ENCODE data around the gene RALGAPA2. TPM values are rescaled to one million over a fixed set of nuclear protein-coding genes. Genes with fewer than 3 reads are reported as not detected.

RALGAPA2 gene
- total RNA-seq, 4 donors from 2014 or later = 20.5 to 42.9 (median 29.6) TPM

DNA sequence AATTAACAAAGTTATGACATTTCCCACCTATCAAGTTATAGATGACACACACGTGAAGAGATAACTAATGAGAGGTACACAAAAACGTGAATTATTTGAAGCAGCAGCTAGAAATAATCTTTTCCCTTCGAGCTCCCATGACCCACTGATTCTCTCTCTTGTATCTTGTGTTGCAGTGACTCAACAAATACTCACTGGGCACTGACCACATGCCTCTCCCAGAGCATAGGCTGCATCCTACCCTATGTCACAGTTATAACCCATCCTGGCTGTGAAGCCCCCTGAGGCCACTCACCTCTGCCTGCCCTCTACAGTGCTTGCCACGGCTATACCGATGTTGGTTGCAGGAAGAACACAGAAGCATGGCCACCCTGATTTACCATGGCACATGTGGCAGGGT lies 252.7 kb downstream of the RALGAPA2 start:
- Histone ChIP-seq H3K9me3 (no peaks in the 10 kb centered on the region), H3K27me3 (no peaks in the 10 kb centered on the region), H3K4me3 (no peak overlapping the region), H3K27ac (no peak overlapping the region), H3K36me3 (peaks cover 0 to 31% (median 4%) of the 10 kb centered on the region in 3 donors), H3K4me1 (peaks cover 0 to 8% (median 3%) of the 10 kb centered on the region in 4 donors)
- no peak for DNase-seq (ENCODE audit: low spot score in 2 of 2)
- no peak for TF ChIP-seq POLR2A (IDR thresholded peaks at IDR 0.05)
- TF ChIP-seq EP300 (IDR thresholded peaks at IDR 0.05) = no peak
- 87 to 90% methylated on average over 5 of the region's 5 CpGs for WGBS, 2 donors

DNA sequence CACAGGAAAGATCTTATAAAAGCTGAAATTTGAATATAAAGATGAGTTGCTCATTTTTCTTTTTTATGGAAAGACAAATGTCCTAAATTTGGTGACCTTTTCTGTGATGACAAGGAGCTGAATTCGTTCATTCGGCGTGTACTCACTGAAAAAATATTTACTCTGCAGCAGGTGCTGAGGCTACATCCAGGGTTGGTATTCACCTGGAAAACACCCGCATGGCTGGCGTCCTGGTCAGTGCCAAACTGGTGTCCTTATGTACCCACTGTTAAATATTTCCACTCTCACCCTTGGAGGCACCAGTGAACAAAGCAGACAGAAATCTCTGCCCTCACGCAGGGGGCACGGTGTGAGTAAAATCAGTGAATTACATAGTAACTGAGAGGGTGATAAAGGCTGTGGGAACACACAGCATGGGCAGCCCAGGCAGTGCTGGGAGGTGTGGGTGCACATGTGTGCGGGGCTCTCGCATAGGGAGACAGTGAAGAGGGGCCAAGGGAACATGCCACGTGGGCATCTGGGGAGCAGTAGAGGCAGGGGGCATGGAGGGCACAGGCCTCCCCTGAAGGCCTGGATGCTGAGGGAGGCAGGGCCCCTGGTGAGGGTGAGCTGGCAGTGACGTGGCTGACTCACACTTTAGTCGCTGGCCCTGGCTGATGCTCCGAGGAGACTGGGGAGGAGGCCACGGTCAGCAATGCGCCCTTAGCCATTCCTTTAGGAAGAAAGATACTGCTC lies 254.9 kb downstream of the RALGAPA2 start:
- WGBS, 2 donors = 77 to 81% methylated on average over 15 of the region's 15 CpGs
- DNase-seq (ENCODE audit: low spot score in 2 of 2) = no peak
- Histone ChIP-seq H3K4me1 (peaks cover 0 to 12% (median 6%) of the 10 kb centered on the region in 4 donors), H3K27me3 (no peaks in the 10 kb centered on the region), H3K27ac (no peak overlapping the region), H3K36me3 (peaks cover 0 to 37% (median 4%) of the 10 kb centered on the region in 3 donors), H3K9me3 (no peaks in the 10 kb centered on the region), H3K4me3 (no peak overlapping the region)
- TF ChIP-seq, protein P1, sequence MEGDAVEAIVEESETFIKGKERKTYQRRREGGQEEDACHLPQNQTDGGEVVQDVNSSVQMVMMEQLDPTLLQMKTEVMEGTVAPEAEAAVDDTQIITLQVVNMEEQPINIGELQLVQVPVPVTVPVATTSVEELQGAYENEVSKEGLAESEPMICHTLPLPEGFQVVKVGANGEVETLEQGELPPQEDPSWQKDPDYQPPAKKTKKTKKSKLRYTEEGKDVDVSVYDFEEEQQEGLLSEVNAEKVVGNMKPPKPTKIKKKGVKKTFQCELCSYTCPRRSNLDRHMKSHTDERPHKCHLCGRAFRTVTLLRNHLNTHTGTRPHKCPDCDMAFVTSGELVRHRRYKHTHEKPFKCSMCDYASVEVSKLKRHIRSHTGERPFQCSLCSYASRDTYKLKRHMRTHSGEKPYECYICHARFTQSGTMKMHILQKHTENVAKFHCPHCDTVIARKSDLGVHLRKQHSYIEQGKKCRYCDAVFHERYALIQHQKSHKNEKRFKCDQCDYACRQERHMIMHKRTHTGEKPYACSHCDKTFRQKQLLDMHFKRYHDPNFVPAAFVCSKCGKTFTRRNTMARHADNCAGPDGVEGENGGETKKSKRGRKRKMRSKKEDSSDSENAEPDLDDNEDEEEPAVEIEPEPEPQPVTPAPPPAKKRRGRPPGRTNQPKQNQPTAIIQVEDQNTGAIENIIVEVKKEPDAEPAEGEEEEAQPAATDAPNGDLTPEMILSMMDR (IDR thresholded peaks at IDR 0.05) = no peak
- no peak for TF ChIP-seq EP300 (IDR thresholded peaks at IDR 0.05)
- no peak for TF ChIP-seq POLR2A (IDR thresholded peaks at IDR 0.05)

DNA sequence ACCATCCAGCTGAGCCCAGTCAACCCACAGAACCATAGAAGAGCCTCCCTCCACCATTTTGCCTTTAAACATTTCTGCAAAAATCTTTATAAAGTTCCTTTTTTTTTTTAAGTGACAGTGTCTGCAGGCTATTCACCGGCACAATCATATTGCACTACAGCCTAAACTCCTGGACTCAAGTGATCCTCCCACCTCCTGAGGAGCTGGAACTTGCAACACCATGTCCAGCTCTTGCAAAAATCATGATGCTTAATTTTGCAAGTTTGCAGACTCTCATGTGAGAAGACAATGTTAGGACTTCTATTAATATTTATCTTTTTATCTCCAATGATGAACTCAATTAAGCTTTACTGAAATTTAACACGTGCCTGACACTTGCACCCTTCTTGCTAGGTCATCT lies 255.7 kb downstream of the RALGAPA2 start:
- no peak for DNase-seq (ENCODE audit: low spot score in 2 of 2)
- peaks cover 0 to 20% (median 12%) of the 10 kb centered on the region in 4 donors for H3K4me1 ChIP-seq
- WGBS, 2 donors = 84 to 89% methylated on average over 2 of the region's 2 CpGs
- no peak overlapping the region for H3K27ac ChIP-seq
- H3K27me3 ChIP-seq = no peaks in the 10 kb centered on the region
- no peak for TF ChIP-seq EP300 (IDR thresholded peaks at IDR 0.05)
- TF ChIP-seq, protein P1 (IDR thresholded peaks at IDR 0.05) = no peak
- no peak for TF ChIP-seq POLR2A (IDR thresholded peaks at IDR 0.05)
- no peak overlapping the region for H3K4me3 ChIP-seq
- H3K9me3 ChIP-seq = no peaks in the 10 kb centered on the region
- peaks cover 0 to 37% (median 4%) of the 10 kb centered on the region in 3 donors for H3K36me3 ChIP-seq

DNA sequence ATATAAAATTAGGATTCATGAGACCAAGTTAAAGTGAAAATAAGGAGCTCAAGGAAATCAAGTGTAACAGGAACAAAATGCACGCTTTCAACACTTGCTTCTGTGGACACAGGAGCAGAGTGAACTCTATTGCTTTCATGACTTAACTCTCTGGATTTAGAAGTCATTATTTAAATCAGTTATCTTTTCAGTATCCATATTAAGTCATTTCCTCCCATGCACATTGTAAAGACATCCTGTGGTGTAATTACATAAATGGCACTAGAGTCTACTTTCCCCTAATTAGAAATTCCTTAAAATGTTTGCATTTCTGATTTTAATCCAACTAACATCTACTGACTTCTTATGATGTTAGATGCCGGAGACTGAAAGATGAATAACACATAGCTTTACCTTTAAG lies 256.5 kb downstream of the RALGAPA2 start:
- Histone ChIP-seq H3K4me1 (peaks cover 0 to 28% (median 16%) of the 10 kb centered on the region in 4 donors), H3K9me3 (no peaks in the 10 kb centered on the region), H3K36me3 (peaks cover 0 to 37% (median 4%) of the 10 kb centered on the region in 3 donors), H3K4me3 (no peak overlapping the region), H3K27ac (no peak overlapping the region), H3K27me3 (no peaks in the 10 kb centered on the region)
- WGBS, 2 donors = 90 to 95% methylated on average over 2 of the region's 2 CpGs
- DNase-seq (ENCODE audit: low spot score in 2 of 2) = no peak
- TF ChIP-seq POLR2A (IDR thresholded peaks at IDR 0.05) (no peak), EP300 (IDR thresholded peaks at IDR 0.05) (no peak)
- TF ChIP-seq, protein P1 (IDR thresholded peaks at IDR 0.05) = no peak

DNA sequence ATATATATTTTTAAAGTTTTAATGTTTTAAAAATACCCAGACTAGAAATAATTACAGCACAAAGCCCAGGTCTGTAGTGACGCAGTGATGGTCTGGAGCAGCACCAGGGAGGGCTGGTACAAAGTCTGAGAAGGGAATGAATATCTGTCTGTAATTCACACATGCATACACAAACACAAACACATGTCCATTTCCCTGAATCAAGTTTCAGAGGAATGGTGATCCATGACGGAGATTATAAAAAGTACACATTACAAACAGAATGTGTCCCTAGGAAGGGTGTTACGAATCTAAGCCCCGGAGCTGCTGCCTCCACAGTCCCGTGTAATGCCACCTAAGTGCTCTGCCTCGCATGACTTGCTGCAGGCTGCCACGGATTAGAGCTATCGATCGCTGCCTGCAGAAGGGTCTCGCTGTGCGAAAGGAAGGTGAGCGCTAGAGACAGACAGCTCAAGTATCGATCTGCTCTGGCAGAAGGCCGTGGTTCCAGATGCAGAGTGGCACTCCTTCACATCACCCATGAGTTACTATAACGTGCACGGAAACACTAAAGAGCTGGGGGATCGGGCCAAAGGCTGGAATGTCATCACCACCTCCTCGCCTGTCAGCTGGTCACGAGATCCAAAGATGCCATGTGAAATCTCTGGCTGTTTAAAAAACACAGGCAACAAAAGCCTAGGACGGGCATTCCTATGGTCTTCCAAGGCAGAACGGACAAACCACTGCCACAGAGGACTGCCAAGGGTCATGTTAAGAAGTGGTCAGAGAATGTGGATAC lies 257.4 kb downstream of the RALGAPA2 start:
- no peak overlapping the region for H3K27ac ChIP-seq
- H3K4me3 ChIP-seq = no peak overlapping the region
- H3K9me3 ChIP-seq = no peaks in the 10 kb centered on the region
- no peak for DNase-seq (ENCODE audit: low spot score in 2 of 2)
- WGBS, 2 donors = 90 to 91% methylated on average over 21 of the region's 21 CpGs
- peaks cover 0 to 33% (median 4%) of the 10 kb centered on the region in 3 donors for H3K36me3 ChIP-seq
- no peak for TF ChIP-seq POLR2A (IDR thresholded peaks at IDR 0.05)
- TF ChIP-seq, protein P1 (IDR thresholded peaks at IDR 0.05) = no peak
- TF ChIP-seq EP300 (IDR thresholded peaks at IDR 0.05) = no peak
- H3K27me3 ChIP-seq = no peaks in the 10 kb centered on the region
- peaks cover 0 to 34% (median 18%) of the 10 kb centered on the region in 4 donors for H3K4me1 ChIP-seq

Measured in tibial nerve (tissue), 4 donors.